SH-SY5Y (cell line): Measurements from ENCODE around the gene OR6F1.

Experiments
- GATA2 ChIP-seq: IDR thresholded peaks from 2 replicates; pipeline ENCODE4 v1.6.1; 2011; ENCODE audit warnings: mild to moderate bottlenecking, low read depth, low read length
- GATA3 ChIP-seq: IDR thresholded peaks from 2 replicates; pipeline ENCODE4 v1.6.1; 2011; ENCODE audit warnings: low read depth, mild to moderate bottlenecking, low read length, moderate library complexity

The OR6F1 gene

DNA sequence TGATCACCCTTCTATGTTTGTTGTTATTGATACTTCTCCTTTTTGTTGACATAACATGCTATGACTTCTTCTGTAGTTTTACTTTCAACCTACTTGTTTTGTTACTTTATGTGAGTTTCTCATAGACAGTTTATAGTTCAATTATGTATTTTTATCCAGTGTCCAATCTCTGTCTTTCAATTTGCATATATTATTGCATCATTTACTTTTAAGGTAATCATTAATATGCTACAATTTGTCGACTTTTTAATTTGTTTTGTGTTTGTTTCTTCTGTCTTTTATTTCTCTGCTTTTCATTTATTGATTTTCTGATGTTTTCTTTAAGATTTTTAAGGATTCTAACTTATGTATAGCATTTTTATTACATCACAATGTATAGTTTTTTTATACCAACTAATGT lies 47.2 kb downstream of the OR6F1 start:
- TF ChIP-seq GATA2: no peak
- TF ChIP-seq GATA3: no peak
